SJCRH30 (cell line): ENCODE results near the gene PCDHB6. TPM values are rescaled to one million over a fixed set of nuclear protein-coding genes. Genes with fewer than 3 reads are reported as not detected.

ENCODE experiments used
- total RNA-seq: library from RNA; depleted of rRNA; stranded (reverse); fragments of >200 nt; shearing (Covaris generic); gene quantifications from 2 replicates; pipeline ENCODE4 v1.2.3, GENCODE V29; 2014; rRNA removed

PCDHB6 gene
- total RNA-seq, 1 experiment from 2014 or later: 0.26 TPM

Other genes with a start within 250 kb of the PCDHB6 start
- gene PCDHAC1, start 223.8 kb upstream of the PCDHB6 start, total RNA-seq: not detected in 2 replicates
- gene PCDHAC2, start 183.6 kb upstream of the PCDHB6 start, total RNA-seq: 0.08 TPM in 1 of 2 replicates, not detected in the other
- gene PCDHB1, start 98.7 kb upstream of the PCDHB6 start, total RNA-seq: not detected in 2 replicates
- 24.4 and 24.6 TPM in 2 replicates for gene PCDHB2, start 55.4 kb upstream of the PCDHB6 start, total RNA-seq
- 1.3 and 1.6 TPM in 2 replicates for gene PCDHB3, start 49.6 kb upstream of the PCDHB6 start, total RNA-seq
- gene PCDHB4, start 28.2 kb upstream of the PCDHB6 start, total RNA-seq: 0.25 and 0.42 TPM in 2 replicates
- 20.4 and 23.8 TPM in 2 replicates for gene PCDHB5, start 14.9 kb upstream of the PCDHB6 start, total RNA-seq
- gene PCDHB7, start 22.6 kb downstream of the PCDHB6 start, total RNA-seq: 1.1 and 1.3 TPM in 2 replicates
- gene PCDHB8, start 27.7 kb downstream of the PCDHB6 start, total RNA-seq: 17.8 and 18.6 TPM in 2 replicates
- 5.6 and 6.8 TPM in 2 replicates for gene PCDHB16, start 32.3 kb downstream of the PCDHB6 start, total RNA-seq
- 4.9 and 5.1 TPM in 2 replicates for gene PCDHB9, start 37.1 kb downstream of the PCDHB6 start, total RNA-seq
- gene PCDHB10, start 42.3 kb downstream of the PCDHB6 start, total RNA-seq: 9.7 and 9.8 TPM in 2 replicates
- gene PCDHB11, start 49.6 kb downstream of the PCDHB6 start, total RNA-seq: 8.9 and 9.8 TPM in 2 replicates
- 4.5 and 4.7 TPM in 2 replicates for gene PCDHB12, start 58.7 kb downstream of the PCDHB6 start, total RNA-seq
- 3.0 and 3.2 TPM in 2 replicates for gene PCDHB13, start 63.9 kb downstream of the PCDHB6 start, total RNA-seq
- gene PCDHB14, start 73.3 kb downstream of the PCDHB6 start, total RNA-seq: 10.9 and 11.2 TPM in 2 replicates
- 0.86 and 0.91 TPM in 2 replicates for gene PCDHB15, start 95.3 kb downstream of the PCDHB6 start, total RNA-seq
- gene SLC25A2, start 154.0 kb downstream of the PCDHB6 start, total RNA-seq: 0.08 TPM in 1 of 2 replicates, not detected in the other
- gene TAF7, start 170.7 kb downstream of the PCDHB6 start, total RNA-seq: 115 and 130 TPM in 2 replicates
- gene PCDHGA1, start 180.5 kb downstream of the PCDHB6 start, total RNA-seq: 3.5 and 3.6 TPM in 2 replicates
- 0.71 and 1.0 TPM in 2 replicates for gene PCDHGA2, start 188.7 kb downstream of the PCDHB6 start, total RNA-seq
- 0.56 and 0.67 TPM in 2 replicates for gene PCDHGA3, start 193.8 kb downstream of the PCDHB6 start, total RNA-seq
- gene PCDHGB1, start 200.0 kb downstream of the PCDHB6 start, total RNA-seq: 21.1 and 23.4 TPM in 2 replicates
- gene PCDHGA4, start 205.0 kb downstream of the PCDHB6 start, total RNA-seq: 12.9 and 14.7 TPM in 2 replicates
- 8.9 and 9.8 TPM in 2 replicates for gene PCDHGB2, start 209.9 kb downstream of the PCDHB6 start, total RNA-seq
- gene PCDHGA5, start 214.1 kb downstream of the PCDHB6 start, total RNA-seq: 4.7 and 6.9 TPM in 2 replicates
- 5.2 and 7.4 TPM in 2 replicates for gene PCDHGB3, start 220.2 kb downstream of the PCDHB6 start, total RNA-seq
- gene PCDHGA6, start 223.8 kb downstream of the PCDHB6 start, total RNA-seq: 4.9 and 5.8 TPM in 2 replicates
- 3.6 and 4.7 TPM in 2 replicates for gene PCDHGA7, start 232.7 kb downstream of the PCDHB6 start, total RNA-seq
- gene PCDHGB4, start 237.6 kb downstream of the PCDHB6 start, total RNA-seq: 1.7 and 3.1 TPM in 2 replicates
- 3.3 and 3.4 TPM in 2 replicates for gene PCDHGA8, start 242.6 kb downstream of the PCDHB6 start, total RNA-seq
- gene PCDHGB5, start 247.9 kb downstream of the PCDHB6 start, total RNA-seq: 1.6 and 2.2 TPM in 2 replicates